AG20443 (cell line): ENCODE results near the gene AKAP12.

ENCODE experiments used
- DNase-seq: peaks from one replicate; pipeline ENCODE4 v3.0.0; 2012; ENCODE audit warnings: low spot score, mixed read lengths

AKAP12 gene, protein sequence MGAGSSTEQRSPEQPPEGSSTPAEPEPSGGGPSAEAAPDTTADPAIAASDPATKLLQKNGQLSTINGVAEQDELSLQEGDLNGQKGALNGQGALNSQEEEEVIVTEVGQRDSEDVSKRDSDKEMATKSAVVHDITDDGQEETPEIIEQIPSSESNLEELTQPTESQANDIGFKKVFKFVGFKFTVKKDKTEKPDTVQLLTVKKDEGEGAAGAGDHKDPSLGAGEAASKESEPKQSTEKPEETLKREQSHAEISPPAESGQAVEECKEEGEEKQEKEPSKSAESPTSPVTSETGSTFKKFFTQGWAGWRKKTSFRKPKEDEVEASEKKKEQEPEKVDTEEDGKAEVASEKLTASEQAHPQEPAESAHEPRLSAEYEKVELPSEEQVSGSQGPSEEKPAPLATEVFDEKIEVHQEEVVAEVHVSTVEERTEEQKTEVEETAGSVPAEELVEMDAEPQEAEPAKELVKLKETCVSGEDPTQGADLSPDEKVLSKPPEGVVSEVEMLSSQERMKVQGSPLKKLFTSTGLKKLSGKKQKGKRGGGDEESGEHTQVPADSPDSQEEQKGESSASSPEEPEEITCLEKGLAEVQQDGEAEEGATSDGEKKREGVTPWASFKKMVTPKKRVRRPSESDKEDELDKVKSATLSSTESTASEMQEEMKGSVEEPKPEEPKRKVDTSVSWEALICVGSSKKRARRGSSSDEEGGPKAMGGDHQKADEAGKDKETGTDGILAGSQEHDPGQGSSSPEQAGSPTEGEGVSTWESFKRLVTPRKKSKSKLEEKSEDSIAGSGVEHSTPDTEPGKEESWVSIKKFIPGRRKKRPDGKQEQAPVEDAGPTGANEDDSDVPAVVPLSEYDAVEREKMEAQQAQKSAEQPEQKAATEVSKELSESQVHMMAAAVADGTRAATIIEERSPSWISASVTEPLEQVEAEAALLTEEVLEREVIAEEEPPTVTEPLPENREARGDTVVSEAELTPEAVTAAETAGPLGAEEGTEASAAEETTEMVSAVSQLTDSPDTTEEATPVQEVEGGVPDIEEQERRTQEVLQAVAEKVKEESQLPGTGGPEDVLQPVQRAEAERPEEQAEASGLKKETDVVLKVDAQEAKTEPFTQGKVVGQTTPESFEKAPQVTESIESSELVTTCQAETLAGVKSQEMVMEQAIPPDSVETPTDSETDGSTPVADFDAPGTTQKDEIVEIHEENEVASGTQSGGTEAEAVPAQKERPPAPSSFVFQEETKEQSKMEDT (N-terminal part only)

DNA sequence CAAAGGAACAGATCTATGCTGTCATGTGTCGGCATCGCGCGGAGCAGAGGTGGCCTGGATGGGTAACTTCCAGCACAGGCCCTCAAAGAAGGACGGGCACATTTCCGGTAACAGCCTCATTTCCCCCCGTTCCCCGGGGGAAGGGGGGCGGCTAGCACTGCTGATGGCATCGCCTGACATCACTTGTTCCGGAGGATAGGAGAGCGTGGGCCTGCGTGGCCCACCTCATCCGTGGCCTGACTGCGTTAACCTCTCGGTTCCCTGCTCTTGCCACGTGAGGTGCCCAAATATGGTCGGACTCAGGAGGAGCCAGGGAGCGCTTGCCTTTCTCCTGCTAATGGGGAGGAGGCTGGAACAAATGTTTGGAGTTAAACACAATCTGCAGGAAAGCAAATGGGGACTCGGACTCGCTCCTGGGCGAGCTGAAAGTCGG is at the start of gene AKAP12:
Gene AKAP12 (plus strand): TSS at position 365 of the 433 bp plus-strand sequence. CDS start 596 bp downstream, outside the sequence.
- DNase-seq, result peak; percentile 58

DNA sequence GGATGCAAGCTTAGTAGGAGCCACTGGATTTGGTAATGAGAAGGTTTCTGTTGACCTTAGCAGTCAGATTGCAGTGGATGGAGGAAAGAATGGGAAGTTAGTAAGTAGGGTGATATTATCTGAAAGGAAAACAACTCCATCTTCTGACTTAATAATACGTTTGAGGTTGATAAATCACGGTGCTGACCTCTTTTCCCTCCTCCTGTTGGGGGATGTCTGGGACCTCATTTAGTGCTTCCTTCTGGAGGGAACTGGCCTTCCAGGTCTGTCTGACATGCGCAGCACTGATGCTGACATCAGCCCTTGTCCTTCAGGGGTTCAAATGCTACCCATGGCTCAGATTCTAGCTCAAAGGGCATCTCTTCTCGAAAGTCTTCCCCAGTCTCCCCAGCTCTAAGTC is 48.2 kb upstream of the AKAP12 start:
- DNase-seq, result no peak

DNA sequence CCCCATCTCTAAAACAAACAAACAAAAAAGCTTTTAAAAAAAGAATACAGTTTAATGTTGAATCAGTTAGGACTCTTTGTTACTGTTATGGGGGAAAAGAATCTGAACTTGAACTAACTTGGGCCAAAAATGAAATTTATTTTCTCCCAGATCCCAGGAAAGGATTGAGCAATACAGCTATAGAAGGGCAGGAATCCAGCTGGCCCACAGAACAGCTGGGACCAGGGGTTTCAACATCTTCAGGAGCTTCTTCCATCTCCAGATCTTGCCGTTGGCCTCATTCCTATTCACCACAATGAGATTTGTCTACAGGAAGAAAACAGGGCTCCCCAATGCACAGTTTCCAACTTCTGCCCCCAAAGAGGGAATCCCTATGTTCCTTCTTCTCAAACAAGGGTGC is 43.2 kb upstream of the AKAP12 start:
- peak; percentile 75 for DNase-seq

DNA sequence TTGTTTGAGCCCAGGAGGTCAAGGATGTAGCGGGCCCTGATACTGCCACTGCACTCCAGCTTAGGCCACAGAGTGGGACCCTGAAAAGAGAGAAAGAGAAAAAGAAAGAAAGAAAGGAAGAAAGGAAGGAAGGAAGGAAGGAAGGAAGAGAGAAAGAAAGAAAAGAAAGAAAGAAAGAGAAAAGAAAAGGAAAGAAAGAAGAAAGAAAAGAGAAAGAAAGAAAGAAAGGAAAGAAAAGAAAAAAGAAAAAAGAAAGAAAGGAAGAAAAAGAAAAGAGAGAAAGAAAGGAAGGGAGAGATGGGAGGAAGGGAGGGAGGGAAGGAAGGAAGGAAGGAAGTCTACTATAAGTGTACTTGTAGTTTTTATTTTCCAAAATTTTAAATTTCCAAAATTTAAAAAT is 42.2 kb upstream of the AKAP12 start:
- DNase-seq, result no peak

DNA sequence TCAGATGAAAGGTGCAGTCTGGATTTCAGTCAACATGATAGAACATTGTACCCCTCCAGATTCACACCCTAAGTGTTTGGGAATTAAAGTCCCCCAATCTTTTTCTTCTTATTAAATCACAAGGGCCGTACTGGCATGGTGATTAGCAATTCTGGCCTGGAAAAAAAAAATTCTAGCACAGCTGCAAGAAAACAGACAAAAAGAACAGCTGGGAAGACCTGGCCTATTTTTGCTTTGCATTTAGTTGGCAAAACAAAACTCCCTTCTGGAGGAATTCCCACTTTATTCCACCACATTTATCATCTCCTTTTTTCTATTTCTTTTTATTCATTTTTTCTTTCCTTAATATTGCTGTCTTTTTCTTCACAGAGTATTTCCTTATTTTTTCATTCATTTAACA is 39.8 kb upstream of the AKAP12 start:
- no peak for DNase-seq

DNA sequence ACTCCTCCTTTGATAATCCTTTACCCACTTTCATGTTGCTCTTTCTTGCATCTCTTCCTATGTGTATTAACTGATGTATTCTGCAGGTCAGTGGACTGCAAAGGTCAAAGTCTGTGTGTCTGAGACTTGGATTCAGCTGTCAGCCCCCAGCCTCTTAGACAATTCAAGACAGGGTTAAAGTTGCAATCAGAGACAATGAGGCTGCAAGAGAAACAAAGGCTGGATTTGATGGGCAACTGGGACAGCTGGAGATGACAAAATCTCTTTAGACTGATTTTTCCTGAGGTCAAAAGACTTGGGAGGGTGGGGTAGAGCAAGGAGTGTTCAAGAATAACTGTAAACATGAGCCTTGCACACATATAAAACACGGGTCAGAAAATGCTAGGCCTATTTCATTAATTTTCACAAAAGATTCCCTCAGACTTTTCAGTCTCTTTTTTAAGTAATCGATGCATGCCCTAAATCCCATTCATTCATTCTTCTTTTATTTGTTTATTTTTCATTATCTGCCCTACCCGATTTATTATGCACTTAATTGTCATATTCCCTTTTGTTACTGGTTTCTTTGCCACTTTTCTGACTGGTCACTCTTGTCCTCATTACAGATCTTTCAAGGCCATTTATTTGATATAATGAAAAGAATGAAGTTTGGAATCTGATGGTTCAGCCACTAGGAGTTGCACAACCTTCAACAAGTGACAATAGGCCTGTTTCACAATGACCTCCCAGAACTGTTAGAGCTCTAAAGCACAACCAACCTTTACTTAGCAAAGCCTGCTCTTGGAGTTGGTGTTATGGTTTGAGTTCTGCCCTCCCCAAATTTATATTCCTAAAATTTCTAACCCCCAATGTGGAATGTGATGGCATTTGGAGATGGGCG is 33.8 kb upstream of the AKAP12 start:
- peak; percentile 25 for DNase-seq

DNA sequence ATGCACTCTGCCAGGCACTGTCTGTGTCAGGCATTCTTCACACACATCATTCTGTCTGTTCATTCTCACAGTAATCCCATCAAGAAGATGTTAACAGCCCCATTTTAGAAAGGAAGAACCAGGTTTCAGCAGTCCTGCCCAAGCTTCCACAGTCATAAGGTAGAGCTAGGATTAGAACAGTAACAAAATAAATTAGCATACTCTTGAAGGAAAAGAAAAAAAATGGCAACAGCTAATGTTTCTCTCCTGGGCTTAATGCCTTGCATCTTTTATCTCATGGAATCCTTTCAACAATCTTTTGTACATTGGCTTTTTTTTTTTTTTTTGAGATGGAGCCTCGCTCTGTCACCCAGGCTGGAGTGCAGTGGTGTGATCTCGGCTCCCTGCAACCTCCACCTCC is 32.1 kb upstream of the AKAP12 start:
- no peak for DNase-seq

DNA sequence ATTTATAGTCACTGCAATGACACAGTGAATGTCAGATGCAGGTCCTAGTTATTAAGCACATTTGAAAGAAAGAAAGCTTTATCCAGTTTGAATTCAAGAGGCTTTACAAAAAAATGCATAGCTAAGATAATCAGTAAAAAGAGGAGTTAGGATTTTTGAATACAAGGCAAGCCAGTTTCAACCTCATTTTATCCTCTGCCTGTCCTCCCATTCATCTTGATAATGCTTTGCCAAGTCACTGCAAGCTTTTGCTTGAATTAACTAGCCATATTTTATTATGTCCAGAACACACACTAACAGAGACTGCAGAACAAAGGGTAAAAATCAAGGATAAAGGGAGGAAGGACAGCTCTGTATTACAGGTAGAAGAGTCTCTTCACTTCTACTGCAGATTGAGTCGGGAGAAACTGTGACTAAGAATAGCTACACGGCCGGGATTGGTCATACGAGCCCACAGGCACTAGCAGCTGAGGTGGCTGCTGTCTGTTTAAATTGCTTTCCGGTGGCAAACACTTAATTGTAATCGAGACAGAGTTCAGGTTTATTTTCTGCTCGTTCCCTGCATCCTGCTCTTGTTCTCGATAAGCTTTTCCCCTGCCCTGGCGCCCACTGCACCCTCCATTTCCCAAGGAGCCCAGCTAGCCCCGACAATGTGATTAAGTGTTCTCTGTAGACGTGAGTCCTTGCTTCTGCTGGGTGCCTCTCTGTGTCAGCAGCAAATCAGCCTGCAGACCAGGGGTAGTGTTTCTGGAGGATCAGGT is 30.5 kb upstream of the AKAP12 start:
- peak; percentile 46 for DNase-seq

DNA sequence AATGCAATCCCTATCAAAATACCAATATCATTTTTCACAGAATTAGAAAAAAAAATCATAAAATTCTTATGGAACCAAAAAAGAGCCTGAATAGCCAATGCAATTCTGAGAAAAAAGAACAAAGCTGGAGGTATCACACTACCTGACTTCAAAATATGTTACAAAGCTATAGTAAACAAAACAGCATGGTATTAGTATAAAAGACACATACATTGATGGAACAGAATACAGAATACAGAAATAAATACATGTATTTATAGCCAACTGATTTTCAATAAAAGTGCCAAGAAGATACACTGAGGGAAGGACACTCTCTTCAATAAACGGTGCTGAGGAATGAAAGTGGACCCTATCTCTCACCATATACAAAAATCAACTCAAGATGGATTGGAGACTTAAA is 28.7 kb upstream of the AKAP12 start:
- DNase-seq, result no peak

DNA sequence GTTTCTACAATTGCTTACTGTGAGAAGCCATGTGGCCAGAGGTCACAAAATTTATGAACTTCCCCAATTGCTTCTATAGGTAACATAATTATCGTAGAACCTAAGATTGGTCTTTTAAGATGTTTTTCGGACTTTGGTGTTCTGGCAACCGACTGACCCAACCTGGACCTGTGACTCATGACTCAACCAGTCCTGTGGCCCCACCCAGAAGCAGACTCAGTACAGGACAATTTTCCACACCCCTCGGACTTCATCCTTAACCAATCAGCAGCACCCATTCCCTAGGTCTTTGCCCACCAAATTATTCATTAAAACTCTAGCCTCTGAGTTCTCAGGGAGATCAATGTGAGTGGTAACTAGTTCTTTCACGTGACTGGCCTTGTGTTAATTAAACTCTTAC is 26.4 kb upstream of the AKAP12 start:
- no peak for DNase-seq

DNA sequence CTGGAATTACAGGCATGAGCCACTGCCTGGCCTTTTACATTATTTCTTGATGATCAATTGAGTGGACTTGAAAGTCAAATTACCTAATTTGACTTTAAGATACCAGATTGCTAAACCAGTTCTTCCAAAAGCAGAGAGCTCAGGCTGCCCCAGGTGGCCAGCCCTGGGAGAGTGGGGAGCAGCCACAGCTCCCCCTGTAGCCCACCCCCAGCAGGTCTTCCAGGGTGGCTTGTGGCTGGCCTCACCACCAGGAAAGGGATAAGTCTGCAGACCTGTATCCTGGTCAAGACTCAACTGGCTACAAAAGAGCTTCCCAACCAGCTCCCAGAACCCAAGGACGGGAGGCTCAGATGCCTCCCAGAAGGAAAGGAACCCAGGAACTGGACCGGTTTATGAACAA is 23.8 kb upstream of the AKAP12 start:
- DNase-seq, result no peak

DNA sequence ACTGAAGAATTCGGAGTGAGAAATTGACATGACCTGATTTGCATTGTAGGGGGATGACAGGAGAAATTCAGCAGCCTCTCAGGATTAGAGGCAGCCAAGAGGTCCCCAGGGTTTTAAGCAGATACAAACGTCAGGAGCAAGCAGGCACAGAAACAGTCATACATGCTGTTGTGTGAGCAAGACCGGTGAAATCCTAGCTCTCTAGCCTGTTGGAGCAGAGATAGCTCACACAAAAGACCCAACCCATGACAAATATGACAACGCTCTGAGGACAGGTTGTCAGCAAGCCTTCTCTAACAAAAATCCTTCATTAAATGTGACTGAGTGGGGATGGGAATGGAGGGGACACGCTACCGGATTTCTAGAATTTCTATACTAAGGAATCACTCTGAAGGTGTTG is 23.0 kb upstream of the AKAP12 start:
- DNase-seq, result no peak

DNA sequence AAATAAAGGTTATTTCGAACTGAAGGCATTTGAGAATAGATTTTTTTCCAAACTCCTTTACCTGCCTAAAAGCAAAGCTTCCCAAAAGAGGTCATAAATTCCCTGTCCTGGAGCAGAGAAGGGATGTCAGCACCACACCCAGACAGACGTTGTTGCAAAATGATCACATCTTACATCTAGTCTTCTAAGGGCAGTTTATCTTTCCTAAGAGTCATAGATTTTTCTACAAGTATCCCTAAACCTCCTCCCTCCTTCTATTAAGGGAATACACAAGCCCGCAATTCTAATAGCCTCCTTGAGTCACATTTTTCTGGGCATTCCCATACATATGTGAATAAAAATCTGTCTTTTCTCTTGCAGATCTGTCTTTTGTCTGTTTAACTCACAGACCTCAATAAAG is 20.6 kb upstream of the AKAP12 start:
- DNase-seq, result no peak

DNA sequence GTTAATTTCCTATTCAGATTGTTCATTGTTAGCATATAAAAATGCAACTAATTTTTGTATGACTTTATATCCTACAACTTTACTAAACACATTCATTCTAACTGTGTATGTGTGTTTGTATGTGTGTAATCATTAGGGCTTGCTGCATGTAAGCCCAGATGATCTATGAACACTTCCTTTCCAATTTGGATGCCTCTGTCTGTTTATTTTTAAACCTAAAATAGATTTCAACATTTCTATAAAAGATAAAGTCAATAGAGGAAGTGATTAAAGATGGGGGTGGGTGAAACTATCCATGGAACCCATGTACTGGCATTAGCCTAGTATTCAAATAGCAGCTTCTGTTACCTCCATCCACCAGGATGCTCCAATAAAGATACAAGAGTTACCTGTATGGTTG is 15.7 kb upstream of the AKAP12 start:
- no peak for DNase-seq

DNA sequence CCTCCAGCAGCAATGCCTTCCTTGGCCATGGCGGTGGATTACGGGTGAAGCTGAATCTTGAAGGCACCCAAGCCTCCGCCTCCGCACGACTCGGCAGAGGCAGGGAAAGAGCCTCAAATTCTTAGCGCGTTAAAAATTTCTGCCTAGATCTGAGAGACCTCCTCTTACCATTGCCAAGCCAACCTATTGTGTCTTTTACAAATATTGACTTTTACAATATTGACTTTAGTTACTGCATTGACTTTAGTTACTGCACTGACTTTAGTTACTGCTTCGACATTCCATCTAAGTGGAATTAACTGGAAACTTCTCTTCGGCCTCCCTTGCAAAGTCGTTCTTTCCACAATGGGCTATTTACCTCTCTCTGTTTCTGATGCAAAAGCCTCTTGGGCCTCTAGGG is 13.8 kb upstream of the AKAP12 start:
- no peak for DNase-seq

DNA sequence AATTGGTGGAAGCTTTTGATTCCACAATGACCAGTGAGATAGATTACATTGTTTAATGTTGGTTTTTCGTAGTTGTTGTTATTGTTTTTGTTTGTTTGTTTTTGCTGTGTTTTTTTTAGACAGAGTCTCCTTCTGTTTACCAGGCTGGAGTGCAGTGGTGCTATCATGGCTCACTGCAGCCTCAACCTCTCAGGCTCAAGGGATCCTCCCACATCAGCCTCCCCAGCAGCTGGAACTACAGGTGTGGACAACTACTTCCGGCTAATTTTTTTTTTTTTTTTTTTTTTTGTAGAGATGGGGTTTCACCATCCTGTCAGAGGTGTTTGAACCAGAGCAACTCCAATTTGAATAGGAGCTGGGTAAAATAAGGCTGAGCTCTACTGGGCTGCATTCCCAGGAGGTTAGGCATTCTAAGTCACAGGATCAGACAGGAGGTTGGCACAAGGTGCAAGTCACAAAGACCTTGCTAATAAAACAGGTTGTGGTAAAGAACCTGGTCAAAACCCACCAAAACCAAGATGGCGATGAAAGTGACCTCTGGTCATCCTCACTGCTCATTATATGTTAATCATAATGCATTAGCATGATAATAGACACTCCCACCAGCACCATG is 10.9 kb upstream of the AKAP12 start:
- DNase-seq, result no peak

DNA sequence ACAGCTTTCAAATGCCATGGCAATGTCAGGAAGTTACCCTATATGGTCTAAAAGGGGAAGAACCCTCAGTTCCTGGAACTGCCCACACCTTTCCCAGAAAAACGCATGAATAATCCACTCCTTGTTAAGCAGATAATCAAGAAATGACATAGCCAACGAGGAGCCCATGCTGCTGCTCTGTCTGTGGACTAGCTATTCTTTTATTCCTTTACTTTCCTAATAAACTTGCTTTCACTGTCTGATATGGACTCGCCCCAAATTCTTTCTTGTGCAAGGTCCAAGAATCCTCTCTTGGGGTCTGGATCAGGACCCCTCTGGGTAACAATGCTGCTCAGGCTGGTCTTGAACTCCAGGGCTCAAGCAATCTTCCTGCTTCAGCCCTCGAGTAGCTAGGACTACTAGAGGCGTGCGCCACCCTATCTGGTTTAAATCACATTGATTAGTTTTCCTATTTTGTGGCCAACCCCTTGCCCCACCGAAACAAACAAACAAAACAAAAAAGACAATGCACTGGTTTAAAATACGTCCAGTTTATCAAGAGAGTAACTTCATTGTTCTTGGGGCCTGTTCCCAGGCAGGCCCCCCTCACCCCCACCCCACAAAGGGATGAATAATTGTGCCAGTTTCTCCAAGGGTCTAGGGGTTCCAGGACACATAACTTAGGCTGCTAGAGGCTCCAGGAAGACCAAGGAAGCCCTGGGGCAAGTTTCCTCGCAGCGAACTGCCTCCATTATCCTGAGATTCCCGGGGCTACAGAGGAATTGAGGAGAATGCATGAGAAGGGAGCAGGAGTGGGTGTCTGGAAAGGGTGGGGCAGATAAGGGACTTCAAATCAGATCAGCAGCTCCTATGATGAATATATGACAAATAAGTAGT is 10.1 kb upstream of the AKAP12 start:
- DNase-seq, result no peak

DNA sequence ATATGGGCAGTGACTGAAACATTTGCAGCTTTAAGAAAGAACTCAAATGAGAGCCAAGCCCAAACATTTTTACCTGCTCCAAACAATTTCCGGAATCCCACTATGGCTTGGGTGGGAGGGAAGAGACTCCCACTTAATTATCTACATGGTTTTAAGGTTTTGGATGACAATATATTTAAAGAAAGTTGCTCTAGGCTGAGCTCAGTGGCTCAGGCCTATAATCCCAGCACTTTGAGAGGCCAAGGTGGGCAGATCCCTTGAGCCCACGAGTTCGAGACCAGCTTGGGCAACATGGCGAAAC is 9.5 kb upstream of the AKAP12 start:
- DNase-seq, result no peak

DNA sequence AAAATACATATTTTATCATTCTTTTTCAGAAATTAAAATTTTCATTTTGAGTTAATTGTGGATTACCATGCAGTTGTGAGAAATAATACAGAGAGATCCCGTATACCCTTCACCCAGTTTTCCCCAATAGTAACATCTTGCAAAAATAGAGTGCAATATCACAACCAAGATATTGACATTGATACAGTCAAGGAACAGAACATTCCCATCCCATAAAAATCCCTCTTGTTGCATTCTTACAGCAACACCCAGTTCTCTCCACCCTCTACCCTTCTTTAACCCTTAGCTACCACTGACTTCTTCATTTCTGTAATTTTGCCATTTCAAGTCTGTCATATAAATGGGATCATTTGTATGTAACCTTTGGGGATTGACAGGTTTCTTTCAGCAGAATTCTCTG is 6.9 kb upstream of the AKAP12 start:
- no peak for DNase-seq
